HG03066 (cell line): ENCODE results near the gene LRRC4.

Experiments used
- ATAC-seq: cut with Tn5 transposase; IDR thresholded peaks from one replicate; pipeline ENCODE4 v1.9.1; 2021; ENCODE audit warnings: low read depth; ENCODE audit not compliant: unreplicated experiment

The LRRC4 gene

DNA sequence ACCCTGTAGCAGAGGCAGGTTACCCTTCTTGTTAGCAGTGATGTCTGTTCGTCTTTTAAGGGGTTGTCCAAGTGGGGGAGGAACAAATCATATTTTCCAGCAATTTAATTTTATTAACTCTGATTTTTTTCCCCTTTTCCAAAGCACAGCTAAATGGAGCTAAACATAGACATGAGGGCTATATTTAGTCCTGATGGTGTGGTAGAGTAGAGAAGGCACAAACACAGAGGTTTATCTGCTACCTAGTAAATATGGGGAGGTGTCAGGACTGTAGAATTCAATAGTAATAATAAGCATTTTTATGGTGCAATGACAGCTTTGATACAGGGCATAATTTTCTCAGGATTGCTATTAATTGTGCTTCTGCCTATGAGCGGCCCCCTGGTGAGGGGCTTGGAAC is 22.5 kb downstream of the LRRC4 start:
- no peak for ATAC-seq

GRCh38 chr7:128008141-128008540 is 23.1 kb downstream of the LRRC4 start:
- ATAC-seq, result no peak

DNA sequence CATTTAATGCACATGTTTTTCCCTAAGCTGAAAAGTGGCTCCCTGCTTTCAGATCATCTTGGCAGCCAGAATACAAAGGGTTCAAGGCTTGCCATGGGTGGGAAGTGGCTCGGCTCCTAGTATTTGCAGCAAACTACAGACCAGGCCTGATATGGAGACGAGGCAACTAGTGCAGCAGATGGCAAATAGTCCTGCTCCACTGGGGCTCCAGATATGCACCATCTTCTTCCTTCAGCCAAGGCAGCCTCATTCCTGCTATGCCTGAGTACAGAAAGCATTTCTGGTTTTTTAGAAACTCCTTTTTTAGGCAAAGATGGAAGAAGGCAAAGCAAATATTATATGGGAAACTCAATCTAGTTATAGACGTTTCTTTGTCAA is 23.9 kb downstream of the LRRC4 start:
- ATAC-seq, result no peak

GRCh38 chr7:128006550-128007302 is 24.5 kb downstream of the LRRC4 start:
- no peak for ATAC-seq

DNA sequence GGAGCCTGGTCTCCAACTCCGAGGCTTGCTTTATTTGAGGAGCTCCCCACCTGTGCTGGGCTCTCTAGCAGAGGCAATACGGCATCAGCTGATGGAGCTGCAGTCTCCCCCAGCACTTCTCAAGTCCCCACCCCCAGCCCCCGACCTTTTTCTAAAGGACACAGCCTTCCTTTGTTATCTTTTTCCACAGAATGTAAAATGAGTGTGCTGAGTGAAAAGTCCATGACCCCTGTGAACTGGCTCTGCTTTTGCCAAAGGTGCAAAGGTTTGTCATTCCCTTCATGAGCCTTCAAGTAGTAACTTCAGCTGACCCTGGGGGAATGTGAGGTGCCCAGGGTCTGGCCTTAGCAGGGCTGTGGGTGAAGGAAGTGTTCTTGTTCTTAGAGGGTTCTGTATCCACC is 25.5 kb downstream of the LRRC4 start:
- no peak for ATAC-seq

DNA sequence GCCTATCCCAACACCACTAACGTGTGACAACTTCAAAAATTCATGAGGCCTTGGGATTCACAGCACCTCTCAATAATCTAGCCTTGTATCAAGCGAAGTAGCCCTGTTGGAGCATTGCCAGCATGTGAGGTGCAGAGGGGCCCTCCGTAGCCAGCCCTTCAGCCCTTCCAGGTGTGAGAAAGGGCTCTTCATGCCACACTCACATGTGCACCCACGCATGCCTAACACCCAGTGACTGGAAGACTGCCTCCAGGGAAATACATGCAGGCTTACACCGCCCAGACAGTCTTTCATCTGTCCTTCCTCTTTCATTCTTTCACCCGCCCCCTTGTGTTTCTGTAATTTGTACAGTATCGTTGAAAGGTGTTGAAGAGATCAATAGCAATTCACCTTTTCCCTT is 26.1 kb downstream of the LRRC4 start:
- ATAC-seq, result no peak

DNA sequence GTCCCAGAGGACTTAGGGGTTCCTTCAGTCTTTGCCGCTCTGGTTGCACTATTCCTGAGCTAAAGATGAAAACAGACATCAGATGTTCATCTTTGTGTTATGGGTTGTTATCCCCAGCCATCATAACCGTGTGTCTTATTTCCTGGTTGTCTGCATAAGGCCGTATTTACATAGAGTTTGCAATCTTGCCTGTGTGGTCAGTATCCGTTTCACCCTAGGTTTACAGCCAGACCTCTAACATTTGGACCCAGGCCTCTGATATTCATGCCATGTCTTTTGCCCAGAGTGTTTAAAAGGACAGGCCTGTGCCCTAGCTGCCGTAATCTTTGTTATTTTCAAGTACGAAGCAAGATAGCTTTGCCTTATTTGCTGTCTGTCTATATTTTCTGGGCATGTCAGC is 26.6 kb downstream of the LRRC4 start:
- no peak for ATAC-seq

- no peak for ATAC-seq
Observed at GRCh38 chr7:128003787-128004186, 27.4 kb downstream of the LRRC4 start.

DNA sequence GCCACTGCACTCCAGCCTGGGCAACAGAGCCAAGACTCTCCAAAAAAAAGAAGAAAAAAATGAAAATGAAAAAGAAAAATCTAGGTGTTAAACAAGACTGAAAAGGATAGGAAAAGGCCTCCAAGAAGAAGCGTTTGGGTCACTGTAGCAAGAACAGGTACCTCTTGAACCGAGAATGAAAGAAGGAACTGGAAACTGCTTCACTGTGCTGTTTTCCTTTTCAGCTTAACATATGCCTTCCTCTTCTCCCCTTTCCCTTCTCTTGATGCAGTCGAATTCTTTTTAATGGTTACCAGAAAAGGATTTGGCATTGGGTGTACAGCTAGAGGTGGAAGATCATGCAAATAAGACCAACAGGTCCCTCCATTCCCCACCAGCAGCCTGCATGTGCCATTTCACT is 28.1 kb downstream of the LRRC4 start:
- ATAC-seq, result peak; percentile 58

- ATAC-seq, result peak; percentile 55
Observed at GRCh38 chr7:128000854-128001265, 30.4 kb downstream of the LRRC4 start.

GRCh38 chr7:128000048-128000447 is 31.2 kb downstream of the LRRC4 start:
- no peak for ATAC-seq

- no peak for ATAC-seq
Observed at GRCh38 chr7:127998671-127999070, 32.6 kb downstream of the LRRC4 start.

GRCh38 chr7:127997226-127997922 is 33.9 kb downstream of the LRRC4 start:
- no peak for ATAC-seq

GRCh38 chr7:127996253-127997071 is 34.8 kb downstream of the LRRC4 start:
- no peak for ATAC-seq

DNA sequence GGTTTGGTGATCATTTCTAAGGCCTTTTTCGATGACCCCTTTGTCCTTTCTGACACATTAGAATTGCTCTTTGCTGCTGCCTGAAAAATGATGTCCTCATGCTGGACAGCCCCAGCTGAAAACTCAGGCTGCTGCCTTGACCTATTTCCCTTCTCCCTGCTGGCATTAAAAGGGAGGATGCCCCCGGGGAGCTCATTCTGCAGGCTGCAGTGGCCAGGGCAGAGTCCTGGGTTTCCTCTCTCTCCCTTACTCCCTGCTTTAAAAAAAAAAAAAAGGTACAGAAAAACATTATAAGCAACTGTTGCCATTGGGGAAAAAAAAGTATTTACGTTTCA is 35.4 kb downstream of the LRRC4 start:
- no peak for ATAC-seq

GRCh38 chr7:127995156-127995880 is 35.9 kb downstream of the LRRC4 start:
- no peak for ATAC-seq

GRCh38 chr7:127993987-127994386 is 37.2 kb downstream of the LRRC4 start:
- ATAC-seq, result no peak

DNA sequence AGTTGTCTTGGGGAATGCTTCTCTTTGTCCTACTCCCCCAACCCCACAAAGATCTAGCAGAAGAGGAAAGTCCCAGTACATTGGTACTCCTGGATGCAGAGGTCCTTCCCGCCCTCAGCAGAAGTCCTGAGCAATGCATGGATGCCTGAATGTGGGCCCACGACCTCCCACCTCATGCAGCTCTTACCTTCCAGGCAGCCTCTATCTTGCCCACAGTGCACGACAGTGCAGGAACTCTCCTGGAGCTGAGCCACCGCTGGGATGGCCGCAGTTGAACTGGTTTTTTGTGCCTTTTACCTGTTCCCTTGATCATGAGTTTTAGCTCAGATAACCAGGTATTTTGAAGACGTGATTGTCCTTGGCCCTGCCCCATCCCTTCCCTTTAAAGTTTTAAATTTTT is 37.9 kb downstream of the LRRC4 start:
- no peak for ATAC-seq

DNA sequence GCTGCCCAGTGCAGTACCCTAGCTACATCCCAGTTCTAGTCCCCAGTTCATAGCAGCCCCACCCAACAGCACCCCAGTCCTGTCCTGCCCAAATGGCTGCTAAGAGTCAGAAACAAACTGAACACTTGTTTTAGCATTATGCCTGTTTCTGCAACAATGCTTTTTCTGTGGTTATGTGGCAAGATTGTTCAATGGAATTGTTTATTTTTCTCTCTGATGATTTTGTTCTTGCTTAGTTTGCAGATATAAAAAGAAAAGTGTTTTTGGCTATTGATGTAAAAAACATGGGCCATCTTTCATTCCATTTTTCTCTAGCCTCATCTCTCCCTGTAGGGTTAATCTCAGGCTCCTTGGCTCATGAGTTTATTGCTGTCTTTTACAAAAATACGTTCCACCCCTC is 42.5 kb downstream of the LRRC4 start:
- no peak for ATAC-seq

DNA sequence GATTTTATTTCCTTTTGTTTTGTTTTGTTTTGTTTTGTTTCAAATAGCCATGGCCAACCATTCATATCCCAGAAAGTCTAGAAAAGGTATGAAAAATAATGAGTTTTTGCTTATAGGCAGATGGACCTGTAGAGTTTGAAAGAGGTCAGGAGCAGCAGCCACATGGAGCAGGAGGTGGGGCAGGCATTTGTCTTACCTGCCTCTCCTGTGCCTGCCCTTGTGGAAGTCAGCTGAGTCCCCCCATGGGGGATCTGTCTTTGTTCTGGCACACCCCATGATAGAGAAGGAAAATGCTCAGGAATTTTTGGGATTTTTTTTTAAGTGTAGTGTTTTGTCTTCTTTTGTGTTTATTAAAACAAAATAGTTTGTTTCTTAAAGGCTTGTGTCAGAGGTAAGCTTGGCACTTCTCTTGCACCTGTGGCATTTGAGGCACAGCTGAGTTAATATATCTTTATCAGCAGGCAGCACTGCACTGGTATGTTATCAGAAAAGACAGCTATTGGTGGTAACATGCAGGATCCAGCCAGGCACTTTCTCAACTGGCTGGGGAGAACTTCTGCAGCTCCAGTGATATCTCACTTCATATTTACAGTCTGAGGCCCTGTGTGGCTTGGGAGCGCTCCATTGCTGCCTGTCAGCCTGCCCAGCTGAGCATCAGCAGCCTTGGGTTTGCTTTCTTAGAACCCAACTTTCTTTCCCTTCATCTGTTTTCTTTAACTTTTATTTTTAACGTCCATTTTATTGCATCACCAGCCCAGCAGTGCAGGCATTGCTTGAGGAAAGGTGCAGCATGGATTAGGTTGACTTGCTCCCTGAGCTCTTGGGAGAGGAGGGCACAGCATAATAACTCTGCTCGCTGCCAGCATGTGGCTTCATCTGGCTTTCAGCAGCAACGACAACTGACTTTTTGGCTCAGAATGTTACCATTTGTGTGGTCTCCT is 44.4 kb downstream of the LRRC4 start:
- ATAC-seq, result no peak
